Left lung (tissue), 10 donors: ENCODE results near the gene AUTS2. TPM values are rescaled to one million over a fixed set of nuclear protein-coding genes. Genes with fewer than 3 reads are reported as not detected.

Source experiments
- ATAC-seq: fragments of 200-7000 bp; cut with Tn5 transposase; one replicate; pipeline ENCODE4 v1.9.1; 2020; ENCODE audit warnings: moderate library complexity
- DNase-seq, 4 donors: peaks; one replicate each; pipeline ENCODE4 v3.0.0-alpha.2; 2013 to 2020
- H3K27ac ChIP-seq, 2 donors: fragments of 200-600 bp; sonication (generic) in 1 of 2; one replicate each; pipeline versions ENCODE4 v1.5.0 to v1.8.0; 2020 to 2021
- H3K27me3 ChIP-seq, 2 donors: fragments of 200-600 bp; sonication (generic) in 1 of 2; one replicate each; pipeline versions ENCODE4 v1.5.0 to v1.8.0; 2020 to 2021
- H3K36me3 ChIP-seq, 2 donors: fragments of 200-600 bp; sonication (generic) in 1 of 2; one replicate each; pipeline versions ENCODE4 v1.5.0 to v1.8.0; 2020 to 2021
- H3K4me1 ChIP-seq, 2 donors: fragments of 200-600 bp; one replicate each; pipeline ENCODE4 v1.8.0; 2021
- H3K4me3 ChIP-seq, 2 donors: fragments of 200-600 bp; sonication (generic) in 1 of 2; one replicate each; pipeline versions ENCODE4 v1.5.0 to v1.8.0; 2020 to 2021; ENCODE audit warnings: mild to moderate bottlenecking in 1 of 2
- H3K9me3 ChIP-seq, 2 donors: fragments of 200-600 bp; sonication (generic) in 1 of 2; one replicate each; pipeline versions ENCODE4 v1.5.0 to v1.8.0; 2020 to 2021
- CTCF ChIP-seq, 2 donors: fragments of 200-600 bp; sonication (generic) in 1 of 2; IDR thresholded peaks; one replicate each; pipeline versions ENCODE4 v1.5.0 to v1.8.0; 2021; ENCODE audit warnings: antibody characterized with exemption in 2 of 2
- intact Hi-C, 2 donors: fragments of 100-400 bp; cut with DNase I; formaldehyde crosslinking; loops; one replicate each; pipeline versions ENCODE4 v1.11.2 to v1.14.2; 2022
- polyA plus RNA-seq, 6 donors: library from polyadenylated mRNA; unstranded; fragments of 120-200 nt; gene quantifications; one replicate each; pipeline ENCODE4 v1.2.1, GENCODE V29; 2013; ENCODE audit not compliant: insufficient read length in 6 of 6
- total RNA-seq, 2 donors: library from RNA; stranded (reverse); fragmentation: NEBNext Ultra II Directional; extraction: Animal tissue kit (Norgen Biotek cat#: 25700); gene quantifications; one replicate each; pipeline ENCODE4 v1.2.1, GENCODE V29; 2021
- donor health status: DM: no; HTN: yes; CAD: no.
- donor health status: DM: no; HTN: no; CAD: no.

The AUTS2 gene
- total and polyA plus RNA-seq, 8 donors, result 40.4 to 119 (median 103) TPM

- no peaks in the 10 kb centered on the region for H3K36me3 ChIP-seq
- no peak overlapping the region for H3K4me3 ChIP-seq
- intact Hi-C loops, result no loop called here
- H3K27ac ChIP-seq, result no peak overlapping the region
- ATAC-seq, result no peak
- H3K9me3 ChIP-seq, result no peaks in the 10 kb centered on the region
- TF ChIP-seq CTCF (IDR thresholded peaks at IDR 0.05), result no peak
- no peak for DNase-seq
- no peaks in the 10 kb centered on the region for H3K27me3 ChIP-seq
- H3K4me1 ChIP-seq, result no peaks in the 10 kb centered on the region
These were observed 908.2 kb downstream of the AUTS2 start for GRCh38 chr7:70506434-70506833.

- no peaks in the 10 kb centered on the region for H3K4me1 ChIP-seq
- TF ChIP-seq CTCF (IDR thresholded peaks at IDR 0.05), result no peak
- H3K27me3 ChIP-seq, result no peaks in the 10 kb centered on the region
- no peaks in the 10 kb centered on the region for H3K9me3 ChIP-seq
- no peaks in the 10 kb centered on the region for H3K36me3 ChIP-seq
- ATAC-seq (peak; percentile 85), DNase-seq (peak in 1 of 4 donors; percentile 35)
- no peak overlapping the region for H3K27ac ChIP-seq
- intact Hi-C loops, result no loop called here
- H3K4me3 ChIP-seq, result no peak overlapping the region
These were observed 913.9 kb downstream of the AUTS2 start for GRCh38 chr7:70512144-70512543.

- ATAC-seq (peak; percentile 71), DNase-seq (peak in 1 of 4 donors; percentile 32)
- no peaks in the 10 kb centered on the region for H3K4me1 ChIP-seq
- H3K36me3 ChIP-seq, result no peaks in the 10 kb centered on the region
- no peaks in the 10 kb centered on the region for H3K27me3 ChIP-seq
- H3K27ac ChIP-seq, result no peak overlapping the region
- no peak for TF ChIP-seq CTCF (IDR thresholded peaks at IDR 0.05)
- intact Hi-C loops, result no loop called here
- no peak overlapping the region for H3K4me3 ChIP-seq
- H3K9me3 ChIP-seq, result no peaks in the 10 kb centered on the region
These were observed 914.5 kb downstream of the AUTS2 start for GRCh38 chr7:70512761-70513160.

- H3K27ac ChIP-seq, result no peak overlapping the region
- H3K4me1 ChIP-seq, result peaks cover 0 to 10% of the 10 kb centered on the region in 2 donors
- H3K4me3 ChIP-seq, result no peak overlapping the region
- H3K9me3 ChIP-seq, result no peaks in the 10 kb centered on the region
- DNase-seq (no peak), ATAC-seq (peak; percentile 83)
- no peaks in the 10 kb centered on the region for H3K36me3 ChIP-seq
- H3K27me3 ChIP-seq, result no peaks in the 10 kb centered on the region
- intact Hi-C loops, result no loop called here
- TF ChIP-seq CTCF (IDR thresholded peaks at IDR 0.05), result no peak
These were observed 922.3 kb downstream of the AUTS2 start for GRCh38 chr7:70520611-70521010.

GRCh38 chr7:70523249-70523988 lies 925.1 kb downstream of the AUTS2 start:
- TF ChIP-seq CTCF (IDR thresholded peaks at IDR 0.05), result no peak
- no peaks in the 10 kb centered on the region for H3K27me3 ChIP-seq
- intact Hi-C loops, result no loop called here
- no peaks in the 10 kb centered on the region for H3K9me3 ChIP-seq
- ATAC-seq (peak; percentile 39), DNase-seq (no peak)
- H3K36me3 ChIP-seq, result no peaks in the 10 kb centered on the region
- no peak overlapping the region for H3K27ac ChIP-seq
- no peak overlapping the region for H3K4me3 ChIP-seq
- H3K4me1 ChIP-seq, result peaks cover 0 to 10% of the 10 kb centered on the region in 2 donors
